ENCODE data around the gene MACO1. TPM values are rescaled to one million over a fixed set of nuclear protein-coding genes. Genes with fewer than 3 reads are reported as not detected.

Gene MACO1
- total and polyA plus RNA-seq, 2 of the 8 experiments (the other 6 are each of a cell fraction or from before 2014, with no cell fraction given), result 3.5 to 15.1 TPM

GRCh38 chr1:25517476-25518394 lies 87.0 kb downstream of the MACO1 start (continued):
- TF ChIP-seq USF2 (IDR thresholded peaks at IDR 0.05; ENCODE audit: low read length), result peak; percentile 6; the same call in 1 of the 2 replicates
- no peak for TF ChIP-seq CBX8 (IDR thresholded peaks at IDR 0.05; ENCODE audit: borderline replicate concordance, low read depth, low read length)
- TF ChIP-seq ZNF274 (IDR thresholded peaks at IDR 0.05; ENCODE audit: borderline replicate concordance, extremely low read depth, low read length), result no peak
- no peak for TF ChIP-seq SP4 (IDR thresholded peaks at IDR 0.05; ENCODE audit: low read length)
- TF ChIP-seq MAX (IDR thresholded peaks at IDR 0.05), result peak; percentile 84
- TF ChIP-seq CTBP2 (IDR thresholded peaks at IDR 0.05; ENCODE audit: borderline replicate concordance, insufficient read depth, insufficient read length, low read length), result no peak
- TF ChIP-seq, protein P1, sequence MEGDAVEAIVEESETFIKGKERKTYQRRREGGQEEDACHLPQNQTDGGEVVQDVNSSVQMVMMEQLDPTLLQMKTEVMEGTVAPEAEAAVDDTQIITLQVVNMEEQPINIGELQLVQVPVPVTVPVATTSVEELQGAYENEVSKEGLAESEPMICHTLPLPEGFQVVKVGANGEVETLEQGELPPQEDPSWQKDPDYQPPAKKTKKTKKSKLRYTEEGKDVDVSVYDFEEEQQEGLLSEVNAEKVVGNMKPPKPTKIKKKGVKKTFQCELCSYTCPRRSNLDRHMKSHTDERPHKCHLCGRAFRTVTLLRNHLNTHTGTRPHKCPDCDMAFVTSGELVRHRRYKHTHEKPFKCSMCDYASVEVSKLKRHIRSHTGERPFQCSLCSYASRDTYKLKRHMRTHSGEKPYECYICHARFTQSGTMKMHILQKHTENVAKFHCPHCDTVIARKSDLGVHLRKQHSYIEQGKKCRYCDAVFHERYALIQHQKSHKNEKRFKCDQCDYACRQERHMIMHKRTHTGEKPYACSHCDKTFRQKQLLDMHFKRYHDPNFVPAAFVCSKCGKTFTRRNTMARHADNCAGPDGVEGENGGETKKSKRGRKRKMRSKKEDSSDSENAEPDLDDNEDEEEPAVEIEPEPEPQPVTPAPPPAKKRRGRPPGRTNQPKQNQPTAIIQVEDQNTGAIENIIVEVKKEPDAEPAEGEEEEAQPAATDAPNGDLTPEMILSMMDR (IDR thresholded peaks at IDR 0.05; ENCODE audit: control extremely low read depth in 1 of 3, insufficient read depth in 1 of 3, low read depth in 1 of 3, low read length in 3 of 3), result peak; percentile 32 to 58 (median 58); a peak in 3 of 4 replicates
- no peak for TF ChIP-seq KDM4A (IDR thresholded peaks at IDR 0.05; ENCODE audit: low read depth, low read length, severe bottlenecking)
- TF ChIP-seq SUZ12 (IDR thresholded peaks at IDR 0.05; ENCODE audit: low read length), result no peak
- no peak for TF ChIP-seq GABPA (IDR thresholded peaks at IDR 0.05; ENCODE audit: borderline replicate concordance, insufficient read depth, low read length)
- TF ChIP-seq, protein P2, sequence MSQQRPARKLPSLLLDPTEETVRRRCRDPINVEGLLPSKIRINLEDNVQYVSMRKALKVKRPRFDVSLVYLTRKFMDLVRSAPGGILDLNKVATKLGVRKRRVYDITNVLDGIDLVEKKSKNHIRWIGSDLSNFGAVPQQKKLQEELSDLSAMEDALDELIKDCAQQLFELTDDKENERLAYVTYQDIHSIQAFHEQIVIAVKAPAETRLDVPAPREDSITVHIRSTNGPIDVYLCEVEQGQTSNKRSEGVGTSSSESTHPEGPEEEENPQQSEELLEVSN (IDR thresholded peaks at IDR 0.05), result 0 out of 2 replicates have a peak, but pooled peaks have one; percentile 9
